SKM-1 treated with dmso at 0.1 percent for 144 hours (cell line): Measurements from ENCODE around the gene ZNF414.
"Not testable (repeated sequence)": the region's sequence is repeated elsewhere in the genome, so short reads cannot be mapped to it uniquely, and the experiment has no call there.

Source experiments
- DNase-seq: peaks from one replicate; lab custom pipeline; 2025; ENCODE audit not compliant: unreplicated experiment; lab: John Stamatoyannopoulos, UW

Gene ZNF414

GRCh38 chr19:8513687-8514504, at the start of gene ZNF414:
Gene ZNF414 (minus strand): TSS chr19:8514167. CDS start chr19:8514046, 121 bp downstream.
- DNase-seq = peak; percentile 95

GRCh38 chr19:8561075-8561764, 47.3 kb upstream of the ZNF414 start:
- DNase-seq = no peak

GRCh38 chr19:8558325-8558724, 44.4 kb upstream of the ZNF414 start:
- DNase-seq = no peak

DNA sequence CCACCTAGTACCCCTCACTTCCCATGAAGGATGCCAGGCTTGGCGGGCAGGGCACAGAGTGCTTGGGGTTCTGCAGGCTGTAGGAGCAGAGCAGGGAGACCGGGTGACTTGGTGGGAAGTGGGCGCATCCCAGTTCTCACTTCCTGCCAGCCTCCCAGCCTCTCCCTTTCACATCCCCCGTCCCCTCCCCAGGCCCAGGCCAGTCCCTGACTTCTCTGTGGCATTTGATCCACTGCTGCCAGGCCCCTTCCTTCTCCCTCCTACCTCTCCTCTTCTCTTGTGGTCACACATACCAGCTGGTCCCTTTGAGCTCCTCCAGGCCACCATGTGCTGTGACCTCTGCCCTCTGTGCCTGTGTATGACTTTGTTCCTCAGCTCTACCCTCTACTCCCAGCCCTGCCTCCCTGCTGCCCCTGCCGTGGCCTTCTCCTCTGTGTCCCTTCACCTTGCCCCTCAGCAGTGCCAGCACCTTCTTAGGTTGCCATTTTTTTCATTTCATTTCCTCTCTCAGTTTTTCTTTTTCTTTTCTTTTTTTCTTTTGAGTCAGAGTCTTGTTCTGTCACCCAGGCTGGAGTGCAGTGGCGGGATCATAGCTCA, 43.8 kb upstream of the ZNF414 start:
- DNase-seq = no peak

DNA sequence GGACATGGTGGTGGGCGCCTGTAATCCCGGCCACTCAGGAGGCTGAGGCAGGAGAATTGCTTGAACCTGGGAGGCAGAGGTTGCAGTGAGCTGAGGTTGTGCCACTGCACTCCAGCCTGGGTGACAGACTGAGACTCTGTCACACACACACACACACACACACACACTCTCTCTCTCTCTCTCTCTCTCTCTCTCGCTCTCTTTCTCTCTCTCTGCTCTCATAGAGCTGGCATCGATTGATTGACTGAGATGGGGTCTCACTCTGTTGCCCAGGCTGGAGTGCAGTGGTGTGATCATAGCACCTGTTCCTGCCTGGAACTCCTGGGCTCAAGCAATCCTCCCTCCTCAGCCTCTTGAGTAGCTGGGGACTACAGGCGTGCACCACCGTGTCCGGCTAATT, 39.8 kb upstream of the ZNF414 start:
- DNase-seq = not testable (repeated sequence)

- no peak for DNase-seq
Observed at GRCh38 chr19:8552810-8553209, 38.8 kb upstream of the ZNF414 start.

- DNase-seq = no peak
Observed at GRCh38 chr19:8550070-8550469, 36.1 kb upstream of the ZNF414 start.

DNA sequence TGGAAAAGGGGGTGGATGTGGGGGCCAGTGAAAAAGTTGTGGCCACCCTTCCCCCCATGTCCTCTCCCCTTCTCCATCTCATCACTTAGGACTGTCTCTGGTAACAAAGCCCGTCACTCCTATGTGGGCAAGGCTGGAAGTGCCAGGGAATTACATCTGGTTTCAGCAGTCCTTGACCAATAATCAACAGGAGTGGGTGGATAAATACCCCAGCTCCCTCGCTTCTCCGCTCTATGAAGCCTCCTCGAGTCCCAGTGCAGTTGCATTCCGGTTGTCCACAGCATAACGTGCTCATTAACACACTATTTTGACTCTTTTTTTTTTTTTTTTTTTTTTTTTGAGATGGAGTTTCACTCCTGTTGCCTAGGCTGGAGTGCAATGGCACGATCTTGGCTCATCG, 31.8 kb upstream of the ZNF414 start:
- DNase-seq = no peak

GRCh38 chr19:8544168-8544567, 30.2 kb upstream of the ZNF414 start:
- no peak for DNase-seq

GRCh38 chr19:8539621-8540149, 25.7 kb upstream of the ZNF414 start:
- DNase-seq = no peak

GRCh38 chr19:8537099-8537498, 23.1 kb upstream of the ZNF414 start:
- DNase-seq = no peak

- DNase-seq = no peak
Observed at GRCh38 chr19:8536282-8536681, 22.3 kb upstream of the ZNF414 start.

DNA sequence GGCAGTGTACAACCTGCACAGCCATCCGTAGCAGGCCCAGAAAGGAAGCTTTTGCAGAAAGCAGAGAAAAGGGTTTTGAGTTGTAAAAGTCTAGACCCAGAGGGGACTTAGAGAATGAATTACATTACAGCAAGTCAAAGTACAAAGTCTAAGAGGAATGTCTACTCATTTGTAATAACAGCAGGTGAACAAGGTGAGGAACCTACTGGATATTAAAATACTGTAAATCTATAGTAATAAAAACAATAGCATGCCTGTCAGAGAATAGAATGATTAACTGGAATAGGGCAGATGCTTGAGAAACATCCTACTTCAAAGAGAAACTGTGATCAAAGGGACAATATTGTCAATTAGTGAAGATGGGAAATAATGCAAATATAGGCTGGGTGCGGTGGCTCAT, 18.3 kb upstream of the ZNF414 start:
- no peak for DNase-seq

GRCh38 chr19:8531470-8531869, 17.5 kb upstream of the ZNF414 start:
- no peak for DNase-seq

GRCh38 chr19:8530061-8530679, 16.2 kb upstream of the ZNF414 start:
- no peak for DNase-seq

DNA sequence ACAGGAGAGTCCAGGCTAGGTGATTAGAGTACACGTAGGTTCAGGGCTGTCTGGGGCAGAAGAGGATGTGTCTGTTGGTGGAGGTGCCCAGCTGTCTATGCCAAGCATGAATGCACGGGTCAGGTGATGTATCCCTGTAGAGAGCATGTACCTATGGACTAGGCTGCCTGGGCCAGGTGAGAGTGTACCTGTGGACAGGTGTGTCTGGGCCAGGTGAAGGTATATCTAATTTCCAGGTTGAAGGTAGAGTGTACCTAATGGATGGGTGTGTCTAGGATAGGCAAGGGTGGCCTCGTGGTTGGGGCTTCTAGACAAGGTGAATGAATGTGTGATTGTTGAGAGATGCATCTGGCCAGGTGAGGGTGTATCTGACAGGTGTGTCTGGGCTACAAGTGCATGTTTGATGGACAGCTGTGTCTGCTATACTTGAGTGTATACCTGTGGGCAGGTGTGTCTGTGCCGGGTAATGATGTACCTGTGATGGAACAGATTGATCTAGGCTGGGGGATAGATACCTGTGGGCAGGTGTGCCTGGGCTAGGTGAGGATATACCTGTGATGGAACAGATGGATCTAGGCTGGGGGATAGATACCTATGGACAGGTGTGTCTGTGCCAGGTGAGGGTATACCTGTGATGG, 15.5 kb upstream of the ZNF414 start:
- DNase-seq = no peak

- no peak for DNase-seq
Observed at GRCh38 chr19:8528500-8528899, 14.5 kb upstream of the ZNF414 start.

GRCh38 chr19:8526345-8527091, 12.6 kb upstream of the ZNF414 start:
- DNase-seq = no peak

GRCh38 chr19:8525401-8525684, 11.4 kb upstream of the ZNF414 start:
- DNase-seq = no peak

DNA sequence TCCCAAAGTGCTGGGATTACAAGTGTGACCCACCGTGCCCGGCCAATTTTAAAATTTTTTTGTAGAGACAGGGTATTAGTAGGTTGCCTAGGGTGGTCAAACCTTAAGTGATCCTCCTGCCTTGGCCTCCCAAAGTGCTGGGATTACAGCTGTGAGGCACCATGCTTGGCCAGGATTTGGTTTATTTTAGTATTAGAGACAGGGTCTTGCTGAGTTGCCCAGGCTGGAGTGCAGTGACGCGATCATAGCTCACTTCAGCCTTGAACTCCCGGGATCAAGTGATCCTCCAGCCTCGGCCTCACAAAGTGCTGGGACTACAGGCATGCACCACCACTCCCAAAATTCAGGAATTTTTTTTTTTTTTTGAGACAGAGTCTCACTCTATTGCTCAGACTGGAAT, 5.4 kb upstream of the ZNF414 start:
- DNase-seq = no peak
